ENCODE results near the gene SNX8. TPM values are rescaled to one million over a fixed set of nuclear protein-coding genes. Genes with fewer than 3 reads are reported as not detected.

SNX8 gene
- total RNA-seq, 1 experiment from 2014 or later: 139 TPM

DNA sequence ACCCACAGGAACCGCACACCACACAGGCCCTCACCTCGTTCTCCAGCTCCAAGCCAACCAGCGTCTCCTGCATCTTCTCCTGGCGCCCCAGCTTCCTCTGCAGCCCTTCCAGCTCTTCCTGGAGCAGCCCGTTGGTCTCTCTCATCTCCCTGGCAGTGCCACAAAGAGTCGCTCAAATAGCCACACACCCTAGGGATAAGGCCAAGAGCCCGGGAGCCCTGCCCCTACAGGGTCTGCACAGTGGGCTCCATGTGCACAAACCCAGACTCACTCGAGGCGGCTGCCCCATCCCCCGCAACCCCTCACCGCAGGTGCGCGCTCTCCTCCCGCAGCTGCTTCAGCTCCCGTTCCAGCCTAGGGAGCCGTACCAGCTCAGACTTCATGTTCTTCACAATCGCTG, 98.4 kb downstream of the SNX8 start:
- H3K4me1 ChIP-seq (ENCODE audit: control insufficient read depth, insufficient read depth, low read length): no peaks in the 10 kb centered on the region
- no peak overlapping the region for H3K4me3 ChIP-seq (ENCODE audit: low read depth in 2 of 2, low read length in 2 of 2)
- ATAC-seq (no peak), DNase-seq (ENCODE audit: low read depth, low spot score) (no peak)
- no peaks in the 10 kb centered on the region for H3K27me3 ChIP-seq (ENCODE audit: control insufficient read depth, insufficient read depth, low read length)
- H3K36me3 ChIP-seq (ENCODE audit: control insufficient read depth, insufficient read depth, low read length): no peaks in the 10 kb centered on the region
- no peaks in the 10 kb centered on the region for H3K9me3 ChIP-seq (ENCODE audit: control insufficient read depth, insufficient read depth, low read depth, low read length)
- in situ Hi-C loops (cut with HindIII; ENCODE audit: low pct_unique_long_range_greater_than_20kb, low sequenced_read_pairs): no loop called here
- H3K27ac ChIP-seq (ENCODE audit: low read length): no peak overlapping the region
- intact Hi-C loops (cut with micrococcal nuclease; ENCODE audit: unreplicated experiment): no loop called here
- ChIA-PET POLR2A (interaction anchor here (0.6 kb wide), 1 partner anchor 170 kb away, joined by 11 read pairs; no protein-coding TSS in a partner anchor), CTCF (interaction anchor here (0.6 kb wide), 1 partner anchor 132 kb away, joined by 6 read pairs; no protein-coding TSS in a partner anchor)
- TF ChIP-seq SIN3A (IDR thresholded peaks at IDR 0.05; ENCODE audit: borderline replicate concordance, insufficient read depth, low read depth, low read length): no peak
- TF ChIP-seq TCF7L2 (IDR thresholded peaks at IDR 0.05; ENCODE audit: low read depth, low read length): no peak
- BruUV-seq (replicated peaks): no TSS peak

DNA sequence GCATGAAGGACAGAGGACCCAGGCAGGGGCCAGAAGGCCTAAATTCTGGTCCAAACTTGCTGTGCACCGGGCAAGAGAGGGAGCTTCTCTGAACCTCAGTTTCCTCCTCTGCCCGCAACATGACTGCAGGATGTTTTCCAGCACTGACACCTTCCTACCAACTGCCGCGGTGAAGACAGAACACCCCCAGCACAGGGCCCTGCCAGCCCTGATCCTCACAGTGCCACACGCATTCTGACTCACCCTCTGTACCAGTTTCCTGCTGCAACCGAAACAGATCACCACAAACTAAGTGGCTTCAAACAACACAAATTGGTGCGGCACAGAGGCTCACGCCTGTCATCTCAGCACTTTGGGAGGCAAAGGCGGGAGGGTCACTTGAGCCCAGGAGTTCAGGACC, 99.6 kb downstream of the SNX8 start:
- Histone ChIP-seq H3K9me3 (ENCODE audit: control insufficient read depth, insufficient read depth, low read depth, low read length) (no peaks in the 10 kb centered on the region), H3K4me3 (ENCODE audit: low read depth in 2 of 2, low read length in 2 of 2) (no peak overlapping the region), H3K36me3 (ENCODE audit: control insufficient read depth, insufficient read depth, low read length) (no peaks in the 10 kb centered on the region), H3K4me1 (ENCODE audit: control insufficient read depth, insufficient read depth, low read length) (no peaks in the 10 kb centered on the region), H3K27ac (ENCODE audit: low read length) (no peak overlapping the region), H3K27me3 (ENCODE audit: control insufficient read depth, insufficient read depth, low read length) (no peaks in the 10 kb centered on the region)
- in situ Hi-C loops (cut with HindIII; ENCODE audit: low pct_unique_long_range_greater_than_20kb, low sequenced_read_pairs): no loop called here
- ATAC-seq (no peak), DNase-seq (ENCODE audit: low read depth, low spot score) (no peak)
- CTCF ChIA-PET: no interaction called here
- intact Hi-C loops (cut with micrococcal nuclease; ENCODE audit: unreplicated experiment): no loop called here
- POLR2A ChIA-PET: interaction anchor here (0.7 kb wide), 1 partner anchor 96 kb away, joined by 11 read pairs; no protein-coding TSS in a partner anchor
- TF ChIP-seq POLR2AphosphoS5 (IDR thresholded peaks at IDR 0.05; ENCODE audit: low read depth, low read length) (no peak), SIN3A (IDR thresholded peaks at IDR 0.05; ENCODE audit: borderline replicate concordance, insufficient read depth, low read depth, low read length) (no peak), TCF7L2 (IDR thresholded peaks at IDR 0.05; ENCODE audit: low read depth, low read length) (no peak)
- TF ChIP-seq, protein P1, sequence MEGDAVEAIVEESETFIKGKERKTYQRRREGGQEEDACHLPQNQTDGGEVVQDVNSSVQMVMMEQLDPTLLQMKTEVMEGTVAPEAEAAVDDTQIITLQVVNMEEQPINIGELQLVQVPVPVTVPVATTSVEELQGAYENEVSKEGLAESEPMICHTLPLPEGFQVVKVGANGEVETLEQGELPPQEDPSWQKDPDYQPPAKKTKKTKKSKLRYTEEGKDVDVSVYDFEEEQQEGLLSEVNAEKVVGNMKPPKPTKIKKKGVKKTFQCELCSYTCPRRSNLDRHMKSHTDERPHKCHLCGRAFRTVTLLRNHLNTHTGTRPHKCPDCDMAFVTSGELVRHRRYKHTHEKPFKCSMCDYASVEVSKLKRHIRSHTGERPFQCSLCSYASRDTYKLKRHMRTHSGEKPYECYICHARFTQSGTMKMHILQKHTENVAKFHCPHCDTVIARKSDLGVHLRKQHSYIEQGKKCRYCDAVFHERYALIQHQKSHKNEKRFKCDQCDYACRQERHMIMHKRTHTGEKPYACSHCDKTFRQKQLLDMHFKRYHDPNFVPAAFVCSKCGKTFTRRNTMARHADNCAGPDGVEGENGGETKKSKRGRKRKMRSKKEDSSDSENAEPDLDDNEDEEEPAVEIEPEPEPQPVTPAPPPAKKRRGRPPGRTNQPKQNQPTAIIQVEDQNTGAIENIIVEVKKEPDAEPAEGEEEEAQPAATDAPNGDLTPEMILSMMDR (IDR thresholded peaks at IDR 0.05): no peak
- TF ChIP-seq, protein P2, sequence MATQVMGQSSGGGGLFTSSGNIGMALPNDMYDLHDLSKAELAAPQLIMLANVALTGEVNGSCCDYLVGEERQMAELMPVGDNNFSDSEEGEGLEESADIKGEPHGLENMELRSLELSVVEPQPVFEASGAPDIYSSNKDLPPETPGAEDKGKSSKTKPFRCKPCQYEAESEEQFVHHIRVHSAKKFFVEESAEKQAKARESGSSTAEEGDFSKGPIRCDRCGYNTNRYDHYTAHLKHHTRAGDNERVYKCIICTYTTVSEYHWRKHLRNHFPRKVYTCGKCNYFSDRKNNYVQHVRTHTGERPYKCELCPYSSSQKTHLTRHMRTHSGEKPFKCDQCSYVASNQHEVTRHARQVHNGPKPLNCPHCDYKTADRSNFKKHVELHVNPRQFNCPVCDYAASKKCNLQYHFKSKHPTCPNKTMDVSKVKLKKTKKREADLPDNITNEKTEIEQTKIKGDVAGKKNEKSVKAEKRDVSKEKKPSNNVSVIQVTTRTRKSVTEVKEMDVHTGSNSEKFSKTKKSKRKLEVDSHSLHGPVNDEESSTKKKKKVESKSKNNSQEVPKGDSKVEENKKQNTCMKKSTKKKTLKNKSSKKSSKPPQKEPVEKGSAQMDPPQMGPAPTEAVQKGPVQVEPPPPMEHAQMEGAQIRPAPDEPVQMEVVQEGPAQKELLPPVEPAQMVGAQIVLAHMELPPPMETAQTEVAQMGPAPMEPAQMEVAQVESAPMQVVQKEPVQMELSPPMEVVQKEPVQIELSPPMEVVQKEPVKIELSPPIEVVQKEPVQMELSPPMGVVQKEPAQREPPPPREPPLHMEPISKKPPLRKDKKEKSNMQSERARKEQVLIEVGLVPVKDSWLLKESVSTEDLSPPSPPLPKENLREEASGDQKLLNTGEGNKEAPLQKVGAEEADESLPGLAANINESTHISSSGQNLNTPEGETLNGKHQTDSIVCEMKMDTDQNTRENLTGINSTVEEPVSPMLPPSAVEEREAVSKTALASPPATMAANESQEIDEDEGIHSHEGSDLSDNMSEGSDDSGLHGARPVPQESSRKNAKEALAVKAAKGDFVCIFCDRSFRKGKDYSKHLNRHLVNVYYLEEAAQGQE (IDR thresholded peaks at IDR 0.05; ENCODE audit: insufficient read depth in 1 of 2, low read depth in 2 of 2, low read length in 1 of 2): no peak
- no TSS peak for BruUV-seq (replicated peaks)

DNA sequence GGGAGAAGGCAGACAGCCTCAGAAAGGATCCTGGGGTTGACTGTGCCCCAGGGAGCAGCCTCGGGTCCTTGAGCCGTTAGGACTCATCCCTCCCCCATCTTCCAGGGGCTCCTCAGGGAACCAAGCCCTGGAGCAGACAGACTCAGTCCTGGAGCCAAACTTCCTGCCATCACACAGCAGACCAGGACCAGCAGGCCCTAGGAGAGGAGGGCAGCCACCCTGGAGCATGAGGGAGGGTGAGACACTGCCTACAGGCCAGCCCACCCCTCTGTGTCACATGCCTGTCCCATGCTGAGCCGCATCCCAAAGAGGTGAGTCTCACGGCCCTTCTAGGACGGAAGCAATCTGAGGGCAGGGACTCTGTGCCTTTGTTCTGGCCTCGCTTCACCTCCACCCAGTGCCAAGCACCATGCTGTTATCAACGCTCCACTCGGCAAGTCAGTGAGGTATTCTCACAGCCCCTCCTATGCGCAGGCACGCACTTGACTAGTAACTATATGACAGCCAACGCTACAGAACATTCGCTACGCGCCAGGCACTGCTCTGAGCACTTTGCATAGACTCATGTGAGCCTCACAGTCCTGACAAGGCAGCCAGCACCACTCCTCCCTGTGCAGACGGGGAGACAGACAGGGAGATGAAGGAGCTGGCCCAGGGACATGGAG, 100.6 kb downstream of the SNX8 start:
- H3K36me3 ChIP-seq (ENCODE audit: control insufficient read depth, insufficient read depth, low read length): no peaks in the 10 kb centered on the region
- ChIA-PET CTCF (no interaction called here), POLR2A (no interaction called here)
- DNase-seq (ENCODE audit: low read depth, low spot score) (no peak), ATAC-seq (no peak)
- TF ChIP-seq SIN3A (IDR thresholded peaks at IDR 0.05; ENCODE audit: borderline replicate concordance, insufficient read depth, low read depth, low read length): no peak
- TF ChIP-seq TCF7L2 (IDR thresholded peaks at IDR 0.05; ENCODE audit: low read depth, low read length): no peak
- TF ChIP-seq, protein P1 (IDR thresholded peaks at IDR 0.05): no peak
- TF ChIP-seq, protein P2 (IDR thresholded peaks at IDR 0.05; ENCODE audit: insufficient read depth in 1 of 2, low read depth in 2 of 2, low read length in 1 of 2): no peak
- no peak for TF ChIP-seq POLR2AphosphoS5 (IDR thresholded peaks at IDR 0.05; ENCODE audit: low read depth, low read length)
- no TSS peak for BruUV-seq (replicated peaks)
- H3K27ac ChIP-seq (ENCODE audit: low read length): no peak overlapping the region
- in situ Hi-C loops (cut with HindIII; ENCODE audit: low pct_unique_long_range_greater_than_20kb, low sequenced_read_pairs): no loop called here
- H3K4me3 ChIP-seq (ENCODE audit: low read depth in 2 of 2, low read length in 2 of 2): no peak overlapping the region
- H3K27me3 ChIP-seq (ENCODE audit: control insufficient read depth, insufficient read depth, low read length): no peaks in the 10 kb centered on the region
- H3K9me3 ChIP-seq (ENCODE audit: control insufficient read depth, insufficient read depth, low read depth, low read length): no peaks in the 10 kb centered on the region
- intact Hi-C loops (cut with micrococcal nuclease; ENCODE audit: unreplicated experiment): no loop called here
- H3K4me1 ChIP-seq (ENCODE audit: control insufficient read depth, insufficient read depth, low read length): no peaks in the 10 kb centered on the region
